ENCODE data around the gene SPRR5. TPM values are rescaled to one million over a fixed set of nuclear protein-coding genes. Genes with fewer than 3 reads are reported as not detected.

Gene SPRR5
- total RNA-seq (2014; rRNA removed; shearing (Covaris generic)), result not detected in 2 replicates

DNA sequence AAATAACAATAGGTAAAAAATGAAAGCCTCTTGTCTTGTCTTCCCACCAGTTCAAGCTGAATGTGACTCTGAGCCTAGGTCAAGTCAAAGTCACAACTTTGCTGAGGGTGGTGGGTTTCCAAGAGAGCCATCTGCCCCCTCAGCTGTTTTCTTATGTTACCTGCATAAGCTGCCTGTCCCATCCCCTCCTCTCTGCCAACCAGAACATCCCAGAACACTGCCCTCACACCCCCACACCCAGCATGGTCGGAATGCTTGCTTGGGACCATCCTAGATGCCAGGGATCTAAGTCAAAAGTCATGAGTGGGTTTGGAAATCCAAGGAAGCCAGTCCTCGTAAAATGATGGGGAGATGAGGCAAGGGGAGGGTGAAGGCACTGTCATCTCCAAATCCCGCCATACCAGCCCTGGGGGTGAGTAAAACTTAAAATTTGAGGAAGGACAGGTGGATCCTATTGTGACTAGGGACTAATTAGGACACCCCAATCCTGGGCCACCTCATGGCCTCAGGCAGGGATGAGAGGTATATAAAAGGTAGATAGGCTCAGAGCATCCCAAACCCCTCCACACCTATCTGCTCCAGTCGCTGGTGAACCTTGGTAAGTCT is at the start of gene SPRR5:
Gene SPRR5, plus strand, starts transcription at position 556 of the 606 bp plus-strand sequence. CDS start 1,349 bp downstream, outside the sequence.
- no peak for DNase-seq (ENCODE audit: low read depth)

DNA sequence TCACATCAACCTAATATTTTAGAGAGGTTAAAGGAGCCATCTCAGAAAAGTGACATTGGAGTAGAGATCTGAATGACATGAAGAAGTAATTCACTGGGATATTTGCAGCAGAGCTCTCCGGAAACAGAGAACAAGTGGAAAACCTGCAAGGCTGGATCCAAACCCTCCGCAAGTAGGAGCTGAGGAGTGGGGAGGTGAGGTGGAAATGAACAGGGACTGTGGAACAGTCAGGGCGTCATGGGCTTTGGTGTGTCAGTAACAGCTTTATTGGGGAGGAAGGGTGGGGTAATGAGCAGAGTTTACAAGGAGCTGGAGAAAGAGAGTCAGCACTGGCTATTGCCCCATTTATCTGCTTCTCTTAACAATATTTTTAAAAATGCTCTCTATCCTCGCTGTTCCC is 48.0 kb upstream of the SPRR5 start:
- DNase-seq (ENCODE audit: low read depth), result no peak

- DNase-seq (ENCODE audit: low read depth), result no peak
Observed at GRCh38 chr1:152899883-152900282, 47.1 kb upstream of the SPRR5 start.

DNA sequence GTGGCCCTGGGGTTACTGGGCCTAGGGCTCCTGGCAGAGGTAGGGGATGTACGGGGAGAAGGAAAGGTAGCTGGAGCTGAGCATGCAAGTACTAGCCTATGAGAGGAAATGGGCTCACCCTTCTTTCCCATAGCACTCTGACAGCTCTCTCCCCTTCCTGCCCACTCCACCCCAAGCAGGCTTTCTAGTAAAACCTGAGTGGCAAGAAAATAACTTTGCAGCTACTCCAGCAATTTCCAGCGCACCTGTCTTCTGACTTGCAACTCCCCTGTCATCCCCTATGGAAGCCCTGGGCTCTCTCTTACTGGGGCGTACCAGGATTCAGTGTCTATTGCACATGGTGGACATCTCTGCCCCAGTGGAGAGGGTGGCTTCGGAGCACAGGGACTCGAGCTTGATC is 45.4 kb upstream of the SPRR5 start:
- DNase-seq (ENCODE audit: low read depth), result no peak

DNA sequence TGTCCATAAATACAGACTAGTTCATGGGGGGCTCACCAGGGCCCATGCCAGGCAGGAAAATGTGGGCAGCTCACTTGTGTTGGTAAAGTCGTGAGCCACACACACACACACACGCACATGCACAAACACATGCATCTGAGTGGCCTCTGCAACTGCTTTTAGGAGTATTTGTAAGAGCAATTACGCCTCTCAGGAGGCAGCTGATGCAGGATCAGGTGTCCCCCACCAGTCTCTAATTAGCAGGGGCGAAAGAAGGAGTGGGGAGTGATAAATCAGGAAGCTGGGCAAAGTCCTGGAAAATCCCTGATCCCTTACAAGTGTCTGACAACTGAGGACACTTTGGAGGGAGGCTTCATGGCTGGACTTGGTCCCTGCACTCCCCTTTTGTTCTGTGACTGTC is 44.4 kb upstream of the SPRR5 start:
- no peak for DNase-seq (ENCODE audit: low read depth)

DNA sequence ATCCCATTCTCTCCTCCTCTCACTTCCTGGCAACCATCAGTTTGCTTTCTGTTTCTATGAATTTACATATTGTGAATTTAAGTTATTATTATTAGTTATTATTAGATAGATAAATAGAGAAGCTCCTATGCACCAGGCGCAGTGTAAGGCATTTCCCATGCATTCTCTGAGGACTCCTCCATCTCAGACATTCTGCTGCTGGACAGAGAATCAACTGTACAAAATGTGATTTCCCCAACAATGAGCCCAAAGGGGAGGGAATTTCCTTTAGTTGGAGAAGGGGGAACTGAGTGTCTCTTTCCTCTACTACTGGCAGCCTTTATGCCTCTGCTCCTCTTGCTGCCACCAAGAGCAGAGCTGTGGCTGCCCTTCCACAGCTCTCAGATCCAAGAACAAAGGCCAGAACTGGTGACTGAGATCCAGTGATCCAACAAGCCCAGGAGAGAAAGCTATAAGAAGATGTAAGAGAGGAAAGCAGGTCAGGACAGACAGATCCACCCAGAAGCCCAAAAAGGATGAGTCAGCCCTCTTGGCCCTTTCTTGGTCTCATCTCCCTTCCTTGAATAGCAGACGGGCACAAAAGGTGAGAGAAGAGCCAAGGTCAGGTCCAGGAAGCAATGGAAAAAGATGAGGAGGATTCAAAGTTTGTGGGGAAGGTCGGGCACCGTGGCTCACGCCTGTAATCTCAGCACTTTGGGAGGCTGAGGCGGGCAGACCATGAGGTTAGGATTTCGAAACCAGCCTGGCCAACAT is 42.1 kb upstream of the SPRR5 start:
- DNase-seq (ENCODE audit: low read depth), result no peak

GRCh38 chr1:152906023-152906565 is 40.9 kb upstream of the SPRR5 start:
- DNase-seq (ENCODE audit: low read depth), result peak; percentile 82

DNA sequence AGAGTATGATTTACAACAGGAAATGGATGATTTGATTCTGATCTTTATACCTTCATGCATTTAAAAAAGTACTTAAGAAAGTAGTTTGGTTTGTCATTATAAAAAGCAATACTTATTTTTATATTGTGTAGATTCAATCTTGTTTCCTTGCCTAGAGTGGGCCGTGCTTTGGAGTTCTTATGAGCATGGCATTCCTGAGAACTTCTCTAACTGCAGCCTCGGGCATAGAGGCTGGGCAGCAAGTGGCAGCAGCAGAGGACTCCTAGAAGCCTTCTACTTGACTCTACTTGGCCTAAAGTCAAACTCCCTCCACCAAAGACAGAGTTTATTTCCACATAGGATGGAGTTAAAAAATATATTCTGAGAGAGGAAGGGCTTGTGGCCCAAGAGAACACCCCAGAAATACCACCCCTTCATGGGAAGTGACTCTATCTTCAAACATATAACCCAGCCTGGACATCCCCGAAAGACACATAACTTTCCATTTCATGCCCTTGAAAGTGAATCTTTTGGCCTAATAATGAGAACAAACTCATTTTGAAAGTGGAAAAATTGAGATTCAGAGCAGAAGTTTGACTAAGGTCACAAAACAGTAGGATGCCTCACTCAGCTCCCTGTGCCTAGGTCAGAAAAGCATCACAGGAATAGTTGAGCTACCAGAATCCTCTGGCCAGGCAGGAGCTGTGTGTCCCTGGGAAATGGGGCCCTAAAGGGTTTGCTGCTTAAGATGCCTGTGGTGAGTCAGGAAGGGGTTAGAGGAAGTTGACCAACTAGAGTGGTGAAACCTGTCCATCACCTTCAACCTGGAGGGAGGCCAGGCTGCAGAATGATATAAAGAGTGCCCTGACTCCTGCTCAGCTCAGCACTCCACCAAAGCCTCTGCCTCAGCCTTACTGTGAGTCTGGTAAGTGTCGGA is 39.1 kb upstream of the SPRR5 start, which contains the start of gene IVL:
Gene IVL, plus strand, starts transcription at position 861 of the 916 bp plus-strand sequence. CDS start 1,252 bp downstream, outside the sequence.
- DNase-seq (ENCODE audit: low read depth), result peak; percentile 9

DNA sequence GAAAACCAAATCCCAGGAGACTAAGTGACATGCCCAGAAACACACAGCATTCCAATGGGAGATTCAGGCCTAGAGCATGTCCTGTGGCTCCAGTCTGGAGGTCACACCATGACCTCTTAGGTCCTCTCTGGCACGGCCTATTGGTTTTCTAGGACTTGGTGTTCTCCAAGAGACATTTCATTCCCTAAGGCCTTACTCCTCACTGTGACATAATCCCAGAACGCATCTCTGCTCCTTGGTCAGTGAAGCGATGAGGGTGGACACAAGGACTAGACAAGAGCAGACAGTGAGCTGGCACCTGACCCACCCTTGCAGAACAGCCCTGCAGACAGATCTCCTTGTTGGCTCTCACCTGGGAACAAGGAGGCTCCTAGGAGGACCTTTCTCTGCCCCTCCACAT is 37.8 kb upstream of the SPRR5 start:
- no peak for DNase-seq (ENCODE audit: low read depth)

- no peak for DNase-seq (ENCODE audit: low read depth)
Observed at GRCh38 chr1:152912471-152912870, 34.5 kb upstream of the SPRR5 start.

- DNase-seq (ENCODE audit: low read depth), result no peak
Observed at GRCh38 chr1:152912900-152913299, 34.1 kb upstream of the SPRR5 start.

DNA sequence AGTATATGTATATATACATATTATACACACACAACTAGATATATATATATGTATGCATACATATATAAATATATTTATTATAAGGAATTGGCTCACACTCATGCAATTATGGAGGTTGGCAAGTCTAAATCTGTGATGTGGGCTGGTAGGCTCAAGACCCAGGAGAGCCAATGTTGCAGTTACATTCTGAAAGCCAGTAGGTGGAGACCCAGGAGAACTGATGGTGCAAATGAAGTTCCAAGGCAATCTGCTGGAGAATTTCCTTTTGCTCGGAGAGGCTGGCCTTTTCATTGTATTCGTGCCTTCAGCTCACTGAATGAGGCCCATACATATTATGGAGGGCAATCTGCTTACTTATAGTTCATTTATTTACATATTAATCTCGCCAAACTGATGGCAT is 29.2 kb upstream of the SPRR5 start:
- no peak for DNase-seq (ENCODE audit: low read depth)

GRCh38 chr1:152919071-152919470 is 27.9 kb upstream of the SPRR5 start:
- no peak for DNase-seq (ENCODE audit: low read depth)

DNA sequence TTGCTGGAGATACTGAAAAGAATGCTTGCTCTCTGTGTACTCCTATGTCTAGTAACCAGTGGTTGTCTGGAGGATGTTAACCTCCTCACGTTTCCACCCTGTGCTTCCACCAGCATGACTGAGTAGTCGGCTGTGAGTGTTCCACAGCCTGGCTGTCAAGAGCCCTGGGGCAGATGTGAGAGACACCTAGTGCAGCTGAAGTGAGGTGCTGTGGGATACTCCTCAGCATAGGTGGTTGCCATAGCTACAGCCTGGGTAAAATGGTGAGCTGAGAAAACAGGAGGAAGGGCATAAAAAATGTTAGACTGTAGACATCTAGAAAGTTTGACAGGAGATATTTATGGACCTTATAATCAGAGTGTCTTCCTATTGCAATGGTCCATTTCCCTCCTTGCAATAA is 22.8 kb upstream of the SPRR5 start:
- DNase-seq (ENCODE audit: low read depth), result no peak

DNA sequence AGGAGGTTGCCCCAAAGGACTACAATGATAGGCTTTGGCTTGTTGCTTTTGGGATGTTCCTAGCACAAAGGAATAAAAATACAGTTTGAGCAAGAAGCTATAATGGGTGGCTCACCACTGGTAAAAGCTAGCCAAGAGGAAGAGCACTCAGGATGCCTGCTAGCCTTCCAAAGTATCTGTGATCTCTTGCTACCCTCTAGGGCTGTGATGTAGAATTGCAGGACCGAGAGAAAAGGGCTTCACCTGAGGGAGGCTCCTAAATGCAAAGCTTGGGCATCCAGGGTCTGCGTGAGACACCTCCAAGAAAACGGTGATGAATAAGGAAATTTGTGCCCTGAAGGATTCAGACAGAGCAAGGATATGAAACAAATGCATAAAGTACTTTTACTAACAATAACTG is 20.9 kb upstream of the SPRR5 start:
- DNase-seq (ENCODE audit: low read depth), result peak; percentile 19

DNA sequence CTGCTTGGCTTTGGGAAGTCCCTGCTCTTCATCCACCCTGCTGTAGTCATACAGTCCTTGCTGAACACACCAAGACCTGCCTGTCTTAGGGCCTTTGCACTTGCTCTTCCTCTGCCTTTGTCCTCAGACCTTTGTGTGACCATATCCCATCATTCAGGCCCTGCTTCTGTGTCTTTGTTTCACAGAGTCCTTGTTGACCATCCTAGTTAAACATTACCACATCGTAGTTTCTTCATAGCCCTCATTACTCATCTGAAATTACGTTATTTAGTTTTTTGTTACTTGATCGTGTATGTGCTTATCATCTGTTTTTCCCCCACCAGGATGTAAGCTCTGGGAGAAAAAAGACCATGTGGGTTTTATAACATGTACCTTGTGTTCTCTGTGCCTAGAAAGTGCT is 18.3 kb upstream of the SPRR5 start:
- no peak for DNase-seq (ENCODE audit: low read depth)

GRCh38 chr1:152932170-152932811 is 14.7 kb upstream of the SPRR5 start:
- no peak for DNase-seq (ENCODE audit: low read depth)

DNA sequence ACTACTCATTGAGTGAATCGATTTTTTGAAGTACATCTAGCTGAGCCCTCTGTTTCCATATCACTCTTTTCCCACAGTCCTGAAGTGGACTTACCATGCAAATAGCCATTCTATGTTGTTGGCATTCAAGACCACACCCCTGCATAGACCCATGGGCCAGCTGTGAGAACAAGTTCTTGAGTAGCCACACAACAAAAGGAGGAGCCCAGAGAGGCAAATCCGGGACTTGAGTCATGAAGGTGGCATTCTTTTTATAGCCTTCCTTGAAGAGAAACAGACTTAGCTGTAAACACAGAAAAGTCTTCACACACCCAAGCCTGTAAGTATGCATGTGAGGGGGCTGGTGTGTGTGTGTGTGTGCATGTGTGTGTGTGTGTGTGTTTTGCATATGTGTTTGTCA is 13.8 kb upstream of the SPRR5 start:
- no peak for DNase-seq (ENCODE audit: low read depth)

DNA sequence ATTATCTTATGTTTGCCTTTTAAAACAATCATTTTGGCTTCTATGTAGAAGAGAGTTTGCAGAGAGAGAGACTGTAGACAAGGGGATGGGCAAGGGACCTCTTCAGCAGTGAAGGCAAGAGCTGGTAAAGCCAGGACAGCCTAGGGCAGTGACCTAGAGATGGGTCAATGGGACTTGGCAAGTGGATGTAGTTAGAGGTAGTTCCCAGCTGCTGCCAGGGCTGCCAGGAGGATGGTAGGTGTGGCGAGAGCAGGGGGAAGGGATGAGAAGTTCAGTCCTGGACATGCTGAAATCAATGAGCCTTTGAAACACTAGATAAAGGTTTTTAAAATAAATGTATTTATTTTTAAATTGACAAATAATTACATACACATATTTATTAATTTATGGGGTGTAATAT is 6.4 kb upstream of the SPRR5 start:
- no peak for DNase-seq (ENCODE audit: low read depth)

- DNase-seq (ENCODE audit: low read depth), result no peak
Observed at GRCh38 chr1:152941037-152941711, 5.8 kb upstream of the SPRR5 start.

GRCh38 chr1:152942161-152942560 is 4.8 kb upstream of the SPRR5 start:
- no peak for DNase-seq (ENCODE audit: low read depth)

Measured in RPMI7951 (cell line).